ENCODE results near the gene OR10A6.

DNA sequence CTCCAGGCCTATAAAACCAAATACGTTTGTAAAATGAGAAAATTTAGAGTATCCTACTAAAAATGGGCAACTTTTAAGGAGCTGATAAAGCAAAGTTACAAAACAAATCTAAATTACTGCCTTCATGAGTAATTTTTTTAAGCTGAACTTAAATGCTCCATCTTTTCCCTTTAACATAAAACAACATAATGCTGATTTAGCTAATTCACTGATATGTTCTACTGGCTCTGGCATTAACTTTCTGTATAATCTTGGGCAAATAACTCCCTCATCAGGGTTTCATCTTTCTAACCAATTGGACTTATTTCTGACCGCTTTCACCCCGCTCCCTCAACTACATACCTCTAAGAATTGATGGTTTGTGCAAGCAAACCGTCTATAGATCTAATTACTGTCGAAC lies 10.1 kb upstream of the OR10A6 start:
- TF ChIP-seq, protein P1, sequence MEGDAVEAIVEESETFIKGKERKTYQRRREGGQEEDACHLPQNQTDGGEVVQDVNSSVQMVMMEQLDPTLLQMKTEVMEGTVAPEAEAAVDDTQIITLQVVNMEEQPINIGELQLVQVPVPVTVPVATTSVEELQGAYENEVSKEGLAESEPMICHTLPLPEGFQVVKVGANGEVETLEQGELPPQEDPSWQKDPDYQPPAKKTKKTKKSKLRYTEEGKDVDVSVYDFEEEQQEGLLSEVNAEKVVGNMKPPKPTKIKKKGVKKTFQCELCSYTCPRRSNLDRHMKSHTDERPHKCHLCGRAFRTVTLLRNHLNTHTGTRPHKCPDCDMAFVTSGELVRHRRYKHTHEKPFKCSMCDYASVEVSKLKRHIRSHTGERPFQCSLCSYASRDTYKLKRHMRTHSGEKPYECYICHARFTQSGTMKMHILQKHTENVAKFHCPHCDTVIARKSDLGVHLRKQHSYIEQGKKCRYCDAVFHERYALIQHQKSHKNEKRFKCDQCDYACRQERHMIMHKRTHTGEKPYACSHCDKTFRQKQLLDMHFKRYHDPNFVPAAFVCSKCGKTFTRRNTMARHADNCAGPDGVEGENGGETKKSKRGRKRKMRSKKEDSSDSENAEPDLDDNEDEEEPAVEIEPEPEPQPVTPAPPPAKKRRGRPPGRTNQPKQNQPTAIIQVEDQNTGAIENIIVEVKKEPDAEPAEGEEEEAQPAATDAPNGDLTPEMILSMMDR (IDR thresholded peaks at IDR 0.05) = no peak
- TF ChIP-seq POLR2A (IDR thresholded peaks at IDR 0.05) = no peak

All from tibial nerve (tissue), 3 donors.